Choroid plexus epithelial cell (primary cell): ENCODE results near the gene TMSB10.
A peak's percentile ranks its signal among the peaks of the same experiment; 100 is the strongest.
"Not testable (repeated sequence)": the region's sequence is repeated elsewhere in the genome, so short reads cannot be mapped to it uniquely, and the experiment has no call there.

ENCODE experiments used
- DNase-seq: peaks from one replicate; pipeline ENCODE4 v3.0.0-alpha.2; 2010; ENCODE audit warnings: low read depth
- H3K4me3 ChIP-seq: 2 replicates; pipeline ENCODE4 v1.5.1; 2011; ENCODE audit warnings: low read depth, mild to moderate bottlenecking, control low read depth, low read length, moderate library complexity
- TF ChIP-seq, protein P1 (sequence below): conservative IDR thresholded peaks from 2 replicates; pipeline ENCODE4 v1.5.1; 2011; ENCODE audit warnings: low read depth, mild to moderate bottlenecking, control low read depth, inconsistent platforms, low read length, moderate library complexity

The TMSB10 gene

DNA sequence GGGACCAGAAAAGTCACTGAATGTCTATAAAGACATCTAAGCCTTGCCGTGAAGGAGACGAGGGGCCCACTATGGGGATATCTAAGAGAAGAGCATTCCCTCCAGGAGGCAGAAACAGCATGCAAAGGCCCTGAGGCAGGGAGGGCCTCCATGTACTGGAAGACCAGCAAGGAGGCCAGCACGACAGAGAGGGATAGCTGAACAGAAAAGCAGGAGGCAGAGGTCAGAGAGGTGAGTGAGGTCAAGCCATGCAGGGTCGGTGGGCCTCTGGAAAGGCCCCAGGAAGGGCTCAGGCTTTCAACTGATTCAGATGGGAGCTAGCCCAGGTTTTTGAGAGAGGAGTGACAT lies 30.3 kb upstream of the TMSB10 start:
- DNase-seq = no peak
- H3K4me3 ChIP-seq = no peak overlapping the region
- TF ChIP-seq, protein P1, sequence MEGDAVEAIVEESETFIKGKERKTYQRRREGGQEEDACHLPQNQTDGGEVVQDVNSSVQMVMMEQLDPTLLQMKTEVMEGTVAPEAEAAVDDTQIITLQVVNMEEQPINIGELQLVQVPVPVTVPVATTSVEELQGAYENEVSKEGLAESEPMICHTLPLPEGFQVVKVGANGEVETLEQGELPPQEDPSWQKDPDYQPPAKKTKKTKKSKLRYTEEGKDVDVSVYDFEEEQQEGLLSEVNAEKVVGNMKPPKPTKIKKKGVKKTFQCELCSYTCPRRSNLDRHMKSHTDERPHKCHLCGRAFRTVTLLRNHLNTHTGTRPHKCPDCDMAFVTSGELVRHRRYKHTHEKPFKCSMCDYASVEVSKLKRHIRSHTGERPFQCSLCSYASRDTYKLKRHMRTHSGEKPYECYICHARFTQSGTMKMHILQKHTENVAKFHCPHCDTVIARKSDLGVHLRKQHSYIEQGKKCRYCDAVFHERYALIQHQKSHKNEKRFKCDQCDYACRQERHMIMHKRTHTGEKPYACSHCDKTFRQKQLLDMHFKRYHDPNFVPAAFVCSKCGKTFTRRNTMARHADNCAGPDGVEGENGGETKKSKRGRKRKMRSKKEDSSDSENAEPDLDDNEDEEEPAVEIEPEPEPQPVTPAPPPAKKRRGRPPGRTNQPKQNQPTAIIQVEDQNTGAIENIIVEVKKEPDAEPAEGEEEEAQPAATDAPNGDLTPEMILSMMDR = no peak

GRCh38 chr2:84875619-84876018 lies 29.8 kb upstream of the TMSB10 start:
- not testable (repeated sequence) for DNase-seq, H3K4me3 ChIP-seq

DNA sequence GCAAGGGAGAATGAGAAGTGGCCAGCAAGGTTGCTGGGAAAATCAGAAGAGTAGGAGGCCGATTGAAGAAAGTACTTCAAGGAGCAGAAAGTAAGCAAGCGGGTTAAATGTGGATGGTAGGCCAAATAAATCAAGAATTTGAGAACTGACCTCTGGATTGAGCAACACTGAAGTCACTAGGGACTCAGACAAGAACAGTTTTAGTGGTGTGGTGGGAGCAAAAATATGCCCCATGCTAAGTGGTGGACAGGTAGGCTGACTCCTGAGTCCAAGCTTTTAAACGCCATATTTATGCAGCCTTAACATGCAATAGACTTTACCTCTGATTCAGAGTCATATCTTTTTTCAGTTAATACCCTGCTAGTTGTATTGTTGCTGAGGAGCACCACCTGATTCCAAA lies 29.1 kb upstream of the TMSB10 start:
- H3K4me3 ChIP-seq = no peak overlapping the region
- TF ChIP-seq, protein P1 = no peak
- DNase-seq = no peak

DNA sequence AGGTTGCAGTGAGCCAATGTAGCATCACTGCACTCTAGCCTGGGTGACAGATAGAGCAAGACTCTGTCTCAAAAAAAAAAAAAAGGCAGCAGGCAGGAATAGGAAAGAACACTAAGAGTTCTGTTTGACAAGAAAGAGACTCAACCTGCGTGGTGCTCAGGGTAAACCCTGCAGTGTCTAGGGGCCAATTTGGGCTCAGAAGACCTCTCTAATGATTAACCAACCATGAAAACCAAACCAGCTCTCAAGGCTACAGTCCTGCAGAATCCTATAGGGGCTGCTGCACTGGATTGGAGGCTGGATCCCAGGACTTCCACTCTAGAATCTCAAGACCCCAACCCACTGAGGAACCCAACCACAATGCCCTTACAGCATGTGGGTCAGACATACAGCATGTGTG lies 27.0 kb upstream of the TMSB10 start:
- H3K4me3 ChIP-seq = no peak overlapping the region
- DNase-seq = no peak
- TF ChIP-seq, protein P1 = no peak

GRCh38 chr2:84878896-84879583 lies 26.4 kb upstream of the TMSB10 start:
- TF ChIP-seq, protein P1 = no peak
- DNase-seq = peak; percentile 38

DNA sequence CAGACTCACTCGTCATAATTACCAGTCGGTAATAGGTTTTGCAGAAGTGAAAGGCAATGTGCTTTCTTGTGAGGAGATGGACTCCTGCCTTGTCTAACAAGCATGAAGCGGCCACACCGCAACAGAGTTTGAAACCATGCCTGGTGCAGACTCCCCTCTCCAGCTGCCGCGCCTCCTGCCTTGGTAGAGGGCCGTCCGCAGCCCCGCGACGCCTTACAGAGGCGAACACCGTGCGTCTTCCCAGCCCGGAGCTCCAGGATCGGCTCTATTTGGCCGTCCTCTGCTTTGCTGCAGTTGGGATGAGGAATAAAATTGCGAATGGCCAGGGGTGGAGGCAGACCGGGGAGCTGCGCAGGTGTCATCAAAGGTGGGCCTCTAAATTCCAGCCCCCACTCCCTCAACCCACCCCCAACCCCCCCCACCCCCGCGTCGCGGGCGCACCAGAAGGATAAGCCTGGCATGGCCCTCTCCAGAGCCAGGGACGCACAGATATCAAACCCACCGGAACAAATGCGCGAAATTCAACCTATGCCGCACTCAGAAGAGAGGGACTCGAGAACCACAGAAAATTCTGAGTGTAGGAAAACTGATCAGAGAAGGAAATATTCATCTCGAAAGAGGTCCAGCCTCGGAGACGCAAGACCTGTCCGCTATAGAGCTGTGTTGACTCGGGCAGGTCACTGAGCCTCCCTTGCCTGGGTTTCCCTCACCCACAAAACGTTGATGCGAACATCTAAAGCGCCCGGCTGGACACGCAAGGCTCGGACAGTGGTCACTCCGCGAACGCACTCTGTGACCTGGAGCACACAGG lies 25.7 kb upstream of the TMSB10 start:
- TF ChIP-seq, protein P1 = no peak
- peak overlapping the region; percentile 61 for H3K4me3 ChIP-seq
- no peak for DNase-seq

More at GRCh38 chr2:84878896-84879583, 26.4 kb upstream of the TMSB10 start:
- no peak overlapping the region for H3K4me3 ChIP-seq

- peak overlapping the region; percentile 61 for H3K4me3 ChIP-seq
- DNase-seq = no peak
- TF ChIP-seq, protein P1 = no peak
These were observed 25.1 kb upstream of the TMSB10 start for GRCh38 chr2:84880395-84880644.
